GM23338 (cell line): Measurements from ENCODE around the gene ZNF155. TPM values are rescaled to one million over a fixed set of nuclear protein-coding genes. Genes with fewer than 3 reads are reported as not detected.
A peak's percentile ranks its signal among the peaks of the same experiment; 100 is the strongest.

ENCODE experiments used
- ATAC-seq: fragments of 200-7000 bp; cut with Tn5 transposase; 3 replicates; pipeline ENCODE4 v1.9.1; 2020
- DNase-seq: peaks from one replicate; pipeline ENCODE4 v3.0.0-alpha.2; 2015; ENCODE audit warnings: low spot score
- H2AFZ ChIP-seq: fragments of 200-600 bp; sonication (generic); 2 replicates; pipeline ENCODE4 v1.8.0; 2016; ENCODE audit warnings: antibody characterized with exemption, mild to moderate bottlenecking, moderate library complexity
- H3F3A ChIP-seq: fragments of 200-600 bp; sonication (generic); replicated peaks from 2 replicates; pipeline ENCODE4 v1.8.0; 2017; ENCODE audit warnings: antibody characterized with exemption, mixed run types, low read depth
- H3K27ac ChIP-seq: fragments of 200-600 bp; sonication (generic); 2 replicates; pipeline ENCODE4 v1.6.1; 2016; ENCODE audit warnings: low read depth
- H3K27me3 ChIP-seq: fragments of 200-600 bp; sonication (generic); 2 replicates; pipeline ENCODE4 v1.8.0; 2016; ENCODE audit warnings: mild to moderate bottlenecking, mixed run types, moderate library complexity; ENCODE audit not compliant: insufficient read depth
- H3K36me3 ChIP-seq: fragments of 200-600 bp; sonication (generic); 2 replicates; pipeline ENCODE4 v1.8.0; 2016; ENCODE audit warnings: mild to moderate bottlenecking; ENCODE audit not compliant: insufficient read depth
- H3K4me1 ChIP-seq: fragments of 200-600 bp; sonication (generic); 2 replicates; pipeline ENCODE4 v1.8.0; 2016; ENCODE audit warnings: mild to moderate bottlenecking, moderate library complexity; ENCODE audit not compliant: insufficient read depth
- H3K4me2 ChIP-seq: fragments of 200-600 bp; sonication (generic); 2 replicates; pipeline ENCODE4 v1.7.1; 2017; ENCODE audit warnings: mixed run types
- H3K4me3 ChIP-seq: fragments of 200-600 bp; sonication (generic); 2 replicates; pipeline ENCODE4 v1.6.1; 2016; ENCODE audit warnings: mixed run types
- H3K79me2 ChIP-seq: fragments of 200-600 bp; sonication (generic); replicated peaks from 2 replicates; pipeline ENCODE4 v1.8.0; 2017; ENCODE audit warnings: mild to moderate bottlenecking; ENCODE audit not compliant: insufficient read depth
- H3K9me2 ChIP-seq: fragments of 200-600 bp; sonication (generic); 2 replicates; pipeline ENCODE4 v1.8.0; 2017; ENCODE audit not compliant: insufficient read depth
- H4K20me1 ChIP-seq: fragments of 200-600 bp; sonication (generic); replicated peaks from 2 replicates; pipeline ENCODE4 v1.8.0; 2017; ENCODE audit warnings: mild to moderate bottlenecking; ENCODE audit not compliant: insufficient read depth
- H3K27ac Mint-ChIP-seq: 2 replicates; pipeline ENCODE4 v1.8.0; 2020; ENCODE audit warnings: inconsistent platforms, mild to moderate bottlenecking, moderate library complexity, mixed read lengths
- H3K27me3 Mint-ChIP-seq: 3 replicates; pipeline ENCODE4 v1.8.0; 2022; ENCODE audit warnings: low read depth, mild to moderate bottlenecking, moderate library complexity, mixed read lengths, inconsistent platforms; ENCODE audit not compliant: insufficient read depth, poor library complexity
- H3K36me3 Mint-ChIP-seq: 3 replicates; pipeline ENCODE4 v1.8.0; 2021; ENCODE audit warnings: low read depth, mild to moderate bottlenecking, inconsistent platforms, moderate library complexity, mixed read lengths
- H3K4me1 Mint-ChIP-seq: 3 replicates; pipeline ENCODE4 v1.8.0; 2020; ENCODE audit warnings: mild to moderate bottlenecking, inconsistent platforms, mixed read lengths
- H3K4me3 Mint-ChIP-seq: 3 replicates; pipeline ENCODE4 v1.8.0; 2021; ENCODE audit warnings: moderate library complexity, mild to moderate bottlenecking, inconsistent platforms, mixed read lengths
- H3K9me3 Mint-ChIP-seq: 3 replicates; pipeline ENCODE4 v1.8.0; 2020; ENCODE audit warnings: moderate library complexity, mild to moderate bottlenecking, inconsistent platforms, mixed read lengths
- EZH2phosphoT487 ChIP-seq: fragments of 200-600 bp; sonication (generic); IDR thresholded peaks from one replicate; pipeline ENCODE4 v1.8.1; 2018; ENCODE audit warnings: antibody characterized with exemption; ENCODE audit not compliant: unreplicated experiment
- JUNB ChIP-seq: IDR thresholded peaks from one replicate; pipeline ENCODE4 v1.6.1; 2016; ENCODE audit warnings: antibody characterized with exemption; ENCODE audit not compliant: unreplicated experiment
- NANOG ChIP-seq: IDR thresholded peaks from 2 replicates; pipeline ENCODE4 v1.6.1; 2016; ENCODE audit warnings: antibody characterized with exemption, borderline replicate concordance
- POLR2AphosphoS5 ChIP-seq: IDR thresholded peaks from 2 replicates; pipeline ENCODE4 v1.6.1; 2016; ENCODE audit warnings: antibody characterized with exemption, low read depth
- STAT1 ChIP-seq: IDR thresholded peaks from one replicate; pipeline ENCODE4 v1.6.1; 2016; ENCODE audit warnings: antibody characterized with exemption; ENCODE audit not compliant: unreplicated experiment
- polyA plus RNA-seq: library from polyadenylated mRNA; unstranded; fragments of >200 nt; fragmentation: Nextera tagmentation; extraction: Ambion mirVana; gene quantifications from 2 replicates; pipeline ENCODE4 v1.2.1, GENCODE V29; 2016
- total RNA-seq: library from RNA; depleted of rRNA; stranded (reverse); fragments of >200 nt; shearing (Covaris generic); gene quantifications from 2 replicates; pipeline ENCODE4 v1.2.3, GENCODE V29; 2014
- TF ChIP-seq, protein P1 (sequence below): fragments of 250-450 bp; sonication (Bioruptor Pico); IDR thresholded peaks from 2 replicates; pipeline ENCODE4 v1.5.0; 2020; ENCODE audit warnings: mild to moderate bottlenecking, moderate library complexity
- TF ChIP-seq, protein P2 (sequence below): IDR thresholded peaks from 2 replicates; pipeline ENCODE4 v1.6.1; 2016; ENCODE audit warnings: antibody characterized with exemption

Gene ZNF155
- total and polyA plus RNA-seq, 2 experiments from 2014 or later, result 3.8 to 6.0 TPM

DNA sequence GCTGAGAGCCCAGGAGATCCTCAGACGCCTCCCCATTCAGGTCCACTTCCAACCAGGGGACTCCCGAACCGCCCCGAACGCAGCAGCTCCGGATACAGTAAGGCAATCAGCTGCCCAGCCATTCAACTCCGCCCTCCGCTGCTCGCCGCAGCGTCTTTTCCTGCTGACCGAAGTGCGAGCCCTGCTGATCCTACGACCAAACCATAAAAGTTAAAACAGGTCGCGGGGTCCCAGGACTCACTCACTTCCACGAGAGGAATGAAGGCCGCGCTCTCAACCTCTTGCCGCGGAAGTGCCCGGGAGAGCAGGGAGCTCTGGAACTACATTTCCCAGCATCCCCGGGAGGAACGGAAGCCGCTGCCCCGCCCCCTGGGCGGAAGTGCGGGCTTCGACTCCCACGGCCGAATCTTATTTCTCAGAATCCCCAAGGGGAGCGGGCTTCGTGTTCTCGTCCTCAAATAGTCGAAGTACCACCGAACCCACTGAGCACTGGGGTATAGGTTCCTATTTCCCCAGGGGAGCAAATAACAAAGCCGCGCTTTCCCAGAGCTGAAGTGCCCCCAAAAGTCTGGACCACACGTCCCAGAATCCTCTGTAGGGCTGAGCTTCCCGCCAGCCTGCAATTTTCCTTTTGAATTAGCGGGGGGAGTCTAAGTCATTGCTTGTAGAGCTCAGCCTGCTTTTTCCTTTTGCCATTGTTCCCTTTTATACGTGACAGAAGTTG is 48.8 kb upstream of the ZNF155 start, which contains the start of gene ZNF45:
Gene ZNF45 (minus strand): TSS at position 298 of the 724 bp plus-strand sequence. CDS start 13,097 bp downstream, outside the sequence.
- H3K9me3 Mint-ChIP-seq, result peaks cover 8% of the 10 kb centered on the region; the same call in 2 of the 3 replicates
- DNase-seq (peak; percentile 96), ATAC-seq (peak; percentile 96)
- H3K27ac ChIP-seq, result peak within 1 kb of the TSS; percentile 46; the same call in 1 of the 2 replicates
- peaks cover 7% of the 10 kb centered on the region; the same call in 2 of the 3 replicates for H3K4me1 Mint-ChIP-seq
- H3F3A ChIP-seq, result no peaks in the 10 kb centered on the region
- peak within 1 kb of the TSS; percentile 70 for H3K4me3 ChIP-seq
- H3K9me2 ChIP-seq, result 0 out of 2 replicates have a peak, but pooled peaks cover 7% of the 10 kb centered on the region
- H3K4me1 ChIP-seq, result peaks cover 9% of the 10 kb centered on the region; the same call in 1 of the 2 replicates
- TF ChIP-seq, protein P1, sequence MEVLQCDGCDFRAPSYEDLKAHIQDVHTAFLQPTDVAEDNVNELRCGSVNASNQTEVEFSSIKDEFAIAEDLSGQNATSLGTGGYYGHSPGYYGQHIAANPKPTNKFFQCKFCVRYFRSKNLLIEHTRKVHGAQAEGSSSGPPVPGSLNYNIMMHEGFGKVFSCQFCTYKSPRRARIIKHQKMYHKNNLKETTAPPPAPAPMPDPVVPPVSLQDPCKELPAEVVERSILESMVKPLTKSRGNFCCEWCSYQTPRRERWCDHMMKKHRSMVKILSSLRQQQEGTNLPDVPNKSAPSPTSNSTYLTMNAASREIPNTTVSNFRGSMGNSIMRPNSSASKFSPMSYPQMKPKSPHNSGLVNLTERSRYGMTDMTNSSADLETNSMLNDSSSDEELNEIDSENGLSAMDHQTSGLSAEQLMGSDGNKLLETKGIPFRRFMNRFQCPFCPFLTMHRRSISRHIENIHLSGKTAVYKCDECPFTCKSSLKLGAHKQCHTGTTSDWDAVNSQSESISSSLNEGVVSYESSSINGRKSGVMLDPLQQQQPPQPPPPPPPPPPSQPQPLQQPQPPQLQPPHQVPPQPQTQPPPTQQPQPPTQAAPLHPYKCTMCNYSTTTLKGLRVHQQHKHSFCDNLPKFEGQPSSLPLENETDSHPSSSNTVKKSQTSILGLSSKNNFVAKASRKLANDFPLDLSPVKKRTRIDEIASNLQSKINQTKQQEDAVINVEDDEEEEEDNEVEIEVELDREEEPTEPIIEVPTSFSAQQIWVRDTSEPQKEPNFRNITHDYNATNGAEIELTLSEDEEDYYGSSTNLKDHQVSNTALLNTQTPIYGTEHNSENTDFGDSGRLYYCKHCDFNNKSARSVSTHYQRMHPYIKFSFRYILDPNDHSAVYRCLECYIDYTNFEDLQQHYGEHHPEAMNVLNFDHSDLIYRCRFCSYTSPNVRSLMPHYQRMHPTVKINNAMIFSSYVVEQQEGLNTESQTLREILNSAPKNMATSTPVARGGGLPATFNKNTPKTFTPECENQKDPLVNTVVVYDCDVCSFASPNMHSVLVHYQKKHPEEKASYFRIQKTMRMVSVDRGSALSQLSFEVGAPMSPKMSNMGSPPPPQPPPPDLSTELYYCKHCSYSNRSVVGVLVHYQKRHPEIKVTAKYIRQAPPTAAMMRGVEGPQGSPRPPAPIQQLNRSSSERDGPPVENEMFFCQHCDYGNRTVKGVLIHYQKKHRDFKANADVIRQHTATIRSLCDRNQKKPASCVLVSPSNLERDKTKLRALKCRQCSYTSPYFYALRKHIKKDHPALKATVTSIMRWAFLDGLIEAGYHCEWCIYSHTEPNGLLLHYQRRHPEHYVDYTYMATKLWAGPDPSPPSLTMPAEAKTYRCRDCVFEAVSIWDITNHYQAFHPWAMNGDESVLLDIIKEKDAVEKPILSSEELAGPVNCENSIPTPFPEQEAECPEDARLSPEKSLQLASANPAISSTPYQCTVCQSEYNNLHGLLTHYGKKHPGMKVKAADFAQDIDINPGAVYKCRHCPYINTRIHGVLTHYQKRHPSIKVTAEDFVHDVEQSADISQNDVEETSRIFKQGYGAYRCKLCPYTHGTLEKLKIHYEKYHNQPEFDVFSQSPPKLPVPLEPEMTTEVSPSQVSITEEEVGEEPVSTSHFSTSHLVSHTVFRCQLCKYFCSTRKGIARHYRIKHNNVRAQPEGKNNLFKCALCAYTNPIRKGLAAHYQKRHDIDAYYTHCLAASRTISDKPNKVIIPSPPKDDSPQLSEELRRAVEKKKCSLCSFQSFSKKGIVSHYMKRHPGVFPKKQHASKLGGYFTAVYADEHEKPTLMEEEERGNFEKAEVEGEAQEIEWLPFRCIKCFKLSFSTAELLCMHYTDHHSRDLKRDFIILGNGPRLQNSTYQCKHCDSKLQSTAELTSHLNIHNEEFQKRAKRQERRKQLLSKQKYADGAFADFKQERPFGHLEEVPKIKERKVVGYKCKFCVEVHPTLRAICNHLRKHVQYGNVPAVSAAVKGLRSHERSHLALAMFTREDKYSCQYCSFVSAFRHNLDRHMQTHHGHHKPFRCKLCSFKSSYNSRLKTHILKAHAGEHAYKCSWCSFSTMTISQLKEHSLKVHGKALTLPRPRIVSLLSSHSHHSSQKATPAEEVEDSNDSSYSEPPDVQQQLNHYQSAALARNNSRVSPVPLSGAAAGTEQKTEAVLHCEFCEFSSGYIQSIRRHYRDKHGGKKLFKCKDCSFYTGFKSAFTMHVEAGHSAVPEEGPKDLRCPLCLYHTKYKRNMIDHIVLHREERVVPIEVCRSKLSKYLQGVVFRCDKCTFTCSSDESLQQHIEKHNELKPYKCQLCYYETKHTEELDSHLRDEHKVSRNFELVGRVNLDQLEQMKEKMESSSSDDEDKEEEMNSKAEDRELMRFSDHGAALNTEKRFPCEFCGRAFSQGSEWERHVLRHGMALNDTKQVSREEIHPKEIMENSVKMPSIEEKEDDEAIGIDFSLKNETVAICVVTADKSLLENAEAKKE (CRISPR knock-in tag), result no peak
- TF ChIP-seq JUNB (no peak), STAT1 (no peak), EZH2phosphoT487 (no peak), NANOG (no peak), POLR2AphosphoS5 (peak; percentile 71)
- TF ChIP-seq, protein P2, sequence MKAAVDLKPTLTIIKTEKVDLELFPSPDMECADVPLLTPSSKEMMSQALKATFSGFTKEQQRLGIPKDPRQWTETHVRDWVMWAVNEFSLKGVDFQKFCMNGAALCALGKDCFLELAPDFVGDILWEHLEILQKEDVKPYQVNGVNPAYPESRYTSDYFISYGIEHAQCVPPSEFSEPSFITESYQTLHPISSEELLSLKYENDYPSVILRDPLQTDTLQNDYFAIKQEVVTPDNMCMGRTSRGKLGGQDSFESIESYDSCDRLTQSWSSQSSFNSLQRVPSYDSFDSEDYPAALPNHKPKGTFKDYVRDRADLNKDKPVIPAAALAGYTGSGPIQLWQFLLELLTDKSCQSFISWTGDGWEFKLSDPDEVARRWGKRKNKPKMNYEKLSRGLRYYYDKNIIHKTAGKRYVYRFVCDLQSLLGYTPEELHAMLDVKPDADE, result peak; percentile 97
- peaks cover 23% of the 10 kb centered on the region; the same call in 2 of the 3 replicates for H3K36me3 Mint-ChIP-seq
- peak within 1 kb of the TSS; percentile 97 for H3K4me3 Mint-ChIP-seq
- H3K79me2 ChIP-seq, result peaks cover 13% of the 10 kb centered on the region
- H4K20me1 ChIP-seq, result peaks cover 3% of the 10 kb centered on the region; the same call in 1 of the 2 replicates
- peaks cover 8% of the 10 kb centered on the region for H3K27me3 Mint-ChIP-seq
- peaks cover 6% of the 10 kb centered on the region for H3K36me3 ChIP-seq
- H2AFZ ChIP-seq, result peak within 1 kb of the TSS; percentile 93
- H3K27me3 ChIP-seq, result no peaks in the 10 kb centered on the region
- H3K4me2 ChIP-seq, result peak within 1 kb of the TSS; percentile 83
- peak within 1 kb of the TSS; percentile 96 for H3K27ac Mint-ChIP-seq
